22Rv1 (cell line): ENCODE results near the gene AKAP6.

ENCODE experiments used
- CTCF ChIP-seq: fragments of 450-650 bp; IDR thresholded peaks from 2 replicates; pipeline ENCODE4 v1.5.1; 2017; ENCODE audit warnings: mild to moderate bottlenecking
- ZFX ChIP-seq: fragments of 450-650 bp; IDR thresholded peaks from 2 replicates; pipeline ENCODE4 v1.6.1; 2017; ENCODE audit warnings: antibody characterized with exemption, borderline replicate concordance

- TF ChIP-seq CTCF (no peak), ZFX (no peak)
Measured at GRCh38 chr14:32786886-32787285, 457.8 kb downstream of the AKAP6 start.
